ENCODE measurements around the gene NAV2.
A peak's percentile ranks its signal among the peaks of the same experiment; 100 is the strongest.

Gene NAV2

GRCh38 chr11:20132667-20133039 is 420.0 kb downstream of the NAV2 start:
- DNase-seq (ENCODE audit: low read depth): no peak
- TF ChIP-seq CTCF (IDR thresholded peaks at IDR 0.05; ENCODE audit: control insufficient read depth, extremely low read depth, insufficient read depth): no peak
- H3K4me3 ChIP-seq (ENCODE audit: low read depth, low read length): peak overlapping the region; percentile 45

- H3K4me3 ChIP-seq (ENCODE audit: low read depth, low read length): no peak overlapping the region
- DNase-seq (ENCODE audit: low read depth): no peak
- no peak for TF ChIP-seq CTCF (IDR thresholded peaks at IDR 0.05; ENCODE audit: control insufficient read depth, extremely low read depth, insufficient read depth)
These were observed 422.5 kb downstream of the NAV2 start for GRCh38 chr11:20134991-20135736.

GRCh38 chr11:20137637-20138036 is 425.0 kb downstream of the NAV2 start:
- TF ChIP-seq CTCF (IDR thresholded peaks at IDR 0.05; ENCODE audit: control insufficient read depth, extremely low read depth, insufficient read depth): no peak
- H3K4me3 ChIP-seq (ENCODE audit: low read depth, low read length): no peak overlapping the region
- no peak for DNase-seq (ENCODE audit: low read depth)

GRCh38 chr11:20138707-20139106 is 426.1 kb downstream of the NAV2 start:
- no peak for DNase-seq (ENCODE audit: low read depth)
- no peak overlapping the region for H3K4me3 ChIP-seq (ENCODE audit: low read depth, low read length)
- no peak for TF ChIP-seq CTCF (IDR thresholded peaks at IDR 0.05; ENCODE audit: control insufficient read depth, extremely low read depth, insufficient read depth)

- no peak for TF ChIP-seq CTCF (IDR thresholded peaks at IDR 0.05; ENCODE audit: control insufficient read depth, extremely low read depth, insufficient read depth)
- DNase-seq (ENCODE audit: low read depth): no peak
- H3K4me3 ChIP-seq (ENCODE audit: low read depth, low read length): no peak overlapping the region
These were observed 441.7 kb downstream of the NAV2 start for GRCh38 chr11:20154381-20154780.

GRCh38 chr11:20155683-20156279 is 443.1 kb downstream of the NAV2 start:
- no peak for DNase-seq (ENCODE audit: low read depth)
- TF ChIP-seq CTCF (IDR thresholded peaks at IDR 0.05; ENCODE audit: control insufficient read depth, extremely low read depth, insufficient read depth): no peak
- H3K4me3 ChIP-seq (ENCODE audit: low read depth, low read length): no peak overlapping the region
